ENCODE data around the gene MTMR2.

MTMR2 gene

GRCh38 chr11:95789506-95790122, 134.3 kb downstream of the MTMR2 start, which contains the start of gene FAM76B:
FAM76B (minus strand) TSS chr11:95789782; CDS start chr11:95789478, 304 bp downstream.
- TF ChIP-seq CTCF (IDR thresholded peaks at IDR 0.05; ENCODE audit: control insufficient read depth, extremely low read depth, insufficient read depth), result no peak
- peak within 1 kb of the TSS; percentile 86 for H3K4me3 ChIP-seq (ENCODE audit: low read depth, low read length)
- peak; percentile 97 for DNase-seq (ENCODE audit: low read depth)

GRCh38 chr11:95788921-95789505, 134.9 kb downstream of the MTMR2 start:
- peak overlapping the region; percentile 86 for H3K4me3 ChIP-seq (ENCODE audit: low read depth, low read length)
- TF ChIP-seq CTCF (IDR thresholded peaks at IDR 0.05; ENCODE audit: control insufficient read depth, extremely low read depth, insufficient read depth), result peak; percentile 16; the same call in 1 of the 2 replicates
- DNase-seq (ENCODE audit: low read depth), result no peak
